GM03348 (cell line): ENCODE data around the gene CWC22.
A peak's percentile ranks its signal among the peaks of the same experiment; 100 is the strongest.
"Not testable (repeated sequence)": the region's sequence is repeated elsewhere in the genome, so short reads cannot be mapped to it uniquely, and the experiment has no call there.

Experiments
- DNase-seq: peaks from one replicate; pipeline ENCODE4 v3.0.0; 2012; ENCODE audit warnings: low spot score

CWC22 gene

GRCh38 chr2:179950391-179950790 is 56.7 kb downstream of the CWC22 start:
- DNase-seq, result no peak

DNA sequence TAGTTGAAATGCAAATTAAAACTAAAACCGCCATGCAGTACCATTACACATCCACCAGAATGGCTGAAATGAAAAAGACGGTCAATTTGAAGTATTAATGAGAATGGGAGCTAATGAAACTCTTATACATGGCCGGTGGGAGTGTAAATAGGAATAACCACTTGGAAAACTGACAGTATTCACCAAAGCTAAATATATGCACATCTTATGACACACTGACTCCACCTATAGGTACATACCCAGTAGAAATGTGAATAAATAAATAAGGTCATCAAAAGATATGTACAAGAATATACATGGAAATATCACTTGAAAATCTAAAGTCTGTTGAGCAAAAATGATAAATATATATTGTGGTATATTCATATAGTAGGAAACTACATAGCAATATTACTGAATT is 57.7 kb downstream of the CWC22 start:
- DNase-seq, result no peak

- no peak for DNase-seq
Measured at GRCh38 chr2:179948058-179948457, 59.0 kb downstream of the CWC22 start.

GRCh38 chr2:179946810-179947615 is 60.1 kb downstream of the CWC22 start:
- DNase-seq, result no peak

GRCh38 chr2:179946346-179946745 is 60.8 kb downstream of the CWC22 start:
- no peak for DNase-seq

DNA sequence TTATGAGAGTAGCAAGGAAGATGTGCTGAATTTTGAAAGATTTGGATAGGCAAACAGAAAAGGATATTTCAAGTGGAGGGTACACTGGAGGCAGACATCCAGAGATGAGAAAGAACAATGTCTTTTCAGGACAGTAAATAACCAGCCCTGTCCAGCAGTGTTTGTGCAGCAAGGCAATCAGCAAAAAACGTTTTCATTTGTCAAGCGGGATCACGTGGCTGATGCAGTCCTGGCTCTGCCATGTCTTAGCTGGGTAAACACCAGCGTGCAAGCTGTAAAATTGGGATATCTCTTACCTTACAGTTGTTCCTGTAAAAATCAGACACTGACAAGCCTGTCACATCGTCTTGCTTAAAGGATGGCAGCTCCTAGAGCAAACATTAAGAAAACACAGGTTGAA is 67.8 kb downstream of the CWC22 start:
- no peak for DNase-seq

DNA sequence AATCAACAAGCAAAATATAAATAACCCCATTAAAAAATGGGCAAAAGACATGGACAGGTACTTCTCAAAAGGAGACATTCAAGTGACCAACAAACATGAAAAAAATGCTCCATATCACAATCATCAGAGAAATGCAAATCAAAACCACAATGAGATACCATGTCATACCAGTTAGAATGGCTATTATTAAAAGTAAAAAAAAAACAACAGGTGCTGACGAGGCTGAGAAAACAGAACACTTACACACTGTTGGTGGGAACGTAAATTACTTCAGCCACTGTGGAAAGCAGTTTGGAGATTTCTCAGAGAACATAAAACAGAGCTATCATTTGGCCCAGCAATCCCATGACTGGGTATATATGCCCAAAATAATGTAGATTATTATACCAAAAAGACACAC is 69.1 kb downstream of the CWC22 start:
- DNase-seq, result no peak

GRCh38 chr2:179936654-179937053 is 70.4 kb downstream of the CWC22 start:
- DNase-seq, result no peak

GRCh38 chr2:179936141-179936540 is 71.0 kb downstream of the CWC22 start:
- DNase-seq, result no peak

- DNase-seq, result peak; percentile 3
Measured at GRCh38 chr2:179932786-179933185, 74.3 kb downstream of the CWC22 start.

DNA sequence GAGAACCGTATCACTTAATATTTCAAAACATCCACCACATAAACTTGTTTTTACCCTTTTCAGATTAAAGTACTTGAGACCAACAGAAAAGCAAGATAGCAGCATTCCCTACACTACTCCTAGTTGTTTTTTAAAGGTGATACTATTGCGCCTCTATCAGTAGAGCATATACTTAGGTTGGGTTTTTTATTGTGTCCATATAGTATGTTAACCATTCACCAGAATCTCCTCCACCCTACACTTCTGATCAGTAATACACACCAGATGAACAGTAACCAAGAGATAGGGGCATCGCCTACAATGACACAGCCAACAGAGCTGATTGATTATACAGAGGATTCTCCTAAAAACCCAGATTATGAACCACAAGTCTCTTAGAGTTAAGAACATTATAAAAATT is 75.6 kb downstream of the CWC22 start:
- DNase-seq, result no peak

DNA sequence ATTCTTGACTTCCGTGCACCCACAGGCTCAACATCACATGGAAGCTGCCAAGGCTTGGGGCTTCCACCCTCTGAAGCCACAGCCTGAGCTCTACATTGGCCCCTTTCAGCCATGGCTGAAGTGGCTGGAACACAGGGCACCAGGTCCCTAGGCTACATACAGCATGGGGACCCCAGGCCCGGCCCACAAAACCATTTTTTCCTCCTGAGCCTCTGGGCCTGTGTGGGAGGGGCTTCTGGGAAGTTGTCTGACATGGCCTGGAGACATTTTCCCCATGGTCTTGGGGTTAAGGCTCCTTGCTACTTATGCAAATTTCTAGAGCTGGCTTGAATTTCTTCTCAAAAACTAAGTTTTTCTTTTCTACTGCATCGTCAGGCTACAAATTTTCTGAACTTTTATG is 77.1 kb downstream of the CWC22 start:
- not testable (repeated sequence) for DNase-seq

GRCh38 chr2:179927041-179927440 is 80.1 kb downstream of the CWC22 start:
- no peak for DNase-seq

- DNase-seq, result no peak
Measured at GRCh38 chr2:179925713-179926112, 81.4 kb downstream of the CWC22 start.

DNA sequence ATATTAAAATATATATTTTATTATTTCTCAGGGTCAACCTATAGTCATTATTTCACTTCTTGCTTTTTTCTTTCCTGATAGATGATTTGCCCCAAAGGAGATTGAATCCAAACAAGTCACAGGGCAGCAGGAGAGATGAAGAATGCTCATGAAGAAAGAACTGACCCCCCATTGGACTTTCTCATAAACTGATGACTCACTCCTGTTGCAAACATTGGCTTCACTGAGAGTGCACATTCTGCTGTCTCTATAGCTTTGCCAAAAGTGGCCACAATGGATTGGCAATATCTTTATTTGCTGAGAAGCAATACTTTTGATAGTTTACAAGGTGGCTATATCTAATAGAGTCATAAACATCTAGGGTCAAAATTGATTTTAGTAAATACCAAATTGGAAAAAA is 89.8 kb downstream of the CWC22 start:
- peak; percentile 61 for DNase-seq

- no peak for DNase-seq
Measured at GRCh38 chr2:179915395-179915992, 91.6 kb downstream of the CWC22 start.

DNA sequence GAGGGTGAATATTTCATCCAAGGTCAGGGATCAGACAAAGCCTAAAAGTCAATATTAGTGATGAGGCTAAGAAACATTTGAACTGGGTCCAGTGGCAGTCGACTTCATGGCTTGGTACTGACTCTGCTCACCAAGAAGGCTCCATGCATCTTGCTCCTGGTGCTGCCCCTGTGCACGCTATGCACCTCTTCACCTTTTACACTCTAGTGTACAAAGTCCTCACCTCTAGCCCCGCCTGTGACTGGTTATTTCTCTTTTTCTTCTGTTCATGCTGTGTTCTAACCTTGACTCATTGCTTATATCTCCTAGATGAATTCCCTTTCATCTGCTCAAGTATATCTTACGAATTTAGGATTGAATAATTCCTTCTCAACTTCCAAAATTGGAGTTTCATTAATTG is 93.3 kb downstream of the CWC22 start:
- DNase-seq, result no peak

DNA sequence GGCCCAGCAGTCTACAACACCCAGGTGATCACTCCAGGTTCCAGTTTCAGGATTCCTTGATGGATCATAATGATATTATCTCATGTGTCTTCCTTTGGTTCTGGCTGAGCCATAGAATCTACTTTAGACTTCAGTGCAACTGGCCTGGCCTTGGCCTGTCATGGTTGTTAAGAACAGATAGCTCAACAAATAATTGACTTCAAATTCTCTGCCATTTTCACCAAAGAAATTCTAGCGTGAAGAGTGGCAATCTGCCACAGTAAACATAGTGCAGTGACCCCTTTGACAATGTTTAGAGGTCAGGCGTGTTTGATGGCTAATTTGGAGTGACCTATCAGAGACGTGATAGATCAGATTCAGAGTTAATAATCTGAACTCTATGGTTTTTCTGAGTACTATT is 95.5 kb downstream of the CWC22 start:
- DNase-seq, result no peak

GRCh38 chr2:179910735-179911113 is 96.4 kb downstream of the CWC22 start:
- no peak for DNase-seq

GRCh38 chr2:179909845-179910734 is 97.0 kb downstream of the CWC22 start:
- DNase-seq, result no peak

DNA sequence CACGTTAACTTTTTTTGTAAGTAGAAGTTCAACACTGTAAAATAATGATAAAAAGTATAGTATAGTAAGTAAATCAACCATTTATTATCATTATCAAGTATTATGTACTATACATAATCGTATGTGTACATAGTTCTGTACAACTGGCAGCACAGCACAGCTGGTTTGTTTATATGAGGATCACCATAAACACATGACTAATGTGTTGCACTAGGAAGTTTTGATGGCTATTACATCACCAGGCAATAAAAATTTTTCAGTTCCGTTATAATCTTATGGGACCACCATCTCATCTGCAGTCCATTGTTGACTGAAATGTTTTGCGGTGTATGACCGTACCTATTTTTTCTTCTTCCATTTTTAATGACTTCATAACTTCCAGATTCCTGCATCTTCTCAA is 106.4 kb downstream of the CWC22 start:
- no peak for DNase-seq

DNA sequence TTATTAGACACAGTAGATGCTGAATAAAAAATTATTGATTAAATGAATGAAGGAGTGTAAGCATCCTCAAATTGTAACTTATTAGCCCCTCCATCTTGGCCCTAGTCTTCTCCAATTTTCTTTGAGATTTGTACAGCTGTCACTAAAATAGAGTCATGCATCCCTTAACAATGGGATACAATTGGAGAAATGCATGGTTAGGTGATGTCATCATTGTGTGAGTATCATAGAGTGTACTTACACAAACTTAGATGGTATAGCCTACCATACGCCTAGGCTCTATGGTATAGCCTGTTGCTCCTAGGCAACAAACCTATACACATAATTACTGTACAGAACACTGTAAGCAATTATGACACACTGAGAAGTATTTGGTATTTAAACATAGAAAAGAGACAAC is 107.4 kb downstream of the CWC22 start:
- no peak for DNase-seq

DNA sequence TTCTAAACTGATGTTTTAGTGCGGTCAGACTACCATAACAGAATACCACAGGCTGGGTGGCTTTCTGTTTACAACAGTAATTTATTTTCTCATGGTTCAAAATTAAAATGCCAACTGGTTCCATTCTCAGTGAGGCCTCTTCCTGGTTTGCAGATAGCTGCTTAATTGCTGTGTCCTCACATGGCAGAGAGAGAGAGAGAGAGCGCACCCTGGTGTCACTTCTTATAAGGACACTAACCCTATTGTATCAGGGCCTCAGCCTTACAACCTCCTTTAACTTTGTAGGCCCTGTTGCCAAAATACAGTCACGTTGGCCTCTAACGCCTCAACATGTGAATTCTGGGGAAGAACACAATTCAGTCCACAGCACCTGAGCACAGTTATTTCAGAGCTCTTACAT is 108.2 kb downstream of the CWC22 start:
- DNase-seq, result no peak
